RKO (cell line): ENCODE measurements around the gene LPCAT1.

Source experiments
- DNase-seq: peaks from one replicate; pipeline ENCODE4 v3.0.0-alpha.2; 2016; ENCODE audit warnings: low spot score

The LPCAT1 gene

GRCh38 chr5:1421521-1422341 lies 102.0 kb downstream of the LPCAT1 start:
- no peak for DNase-seq

GRCh38 chr5:1420211-1421195 lies 103.3 kb downstream of the LPCAT1 start:
- no peak for DNase-seq

- DNase-seq, result no peak
Observed at GRCh38 chr5:1419476-1420210, 104.1 kb downstream of the LPCAT1 start.

- DNase-seq, result no peak
Observed at GRCh38 chr5:1418921-1419280, 104.9 kb downstream of the LPCAT1 start.

GRCh38 chr5:1418238-1418920 lies 105.4 kb downstream of the LPCAT1 start:
- DNase-seq, result no peak

- DNase-seq, result no peak
Observed at GRCh38 chr5:1417586-1418225, 106.1 kb downstream of the LPCAT1 start.

- no peak for DNase-seq
Observed at GRCh38 chr5:1416856-1417469, 106.8 kb downstream of the LPCAT1 start.

GRCh38 chr5:1415626-1416360 lies 108.0 kb downstream of the LPCAT1 start:
- DNase-seq, result no peak

GRCh38 chr5:1415059-1415425 lies 108.7 kb downstream of the LPCAT1 start:
- DNase-seq, result no peak

GRCh38 chr5:1414311-1415058 lies 109.3 kb downstream of the LPCAT1 start:
- DNase-seq, result no peak

GRCh38 chr5:1413611-1414241 lies 110.0 kb downstream of the LPCAT1 start:
- DNase-seq, result no peak

GRCh38 chr5:1413211-1413610 lies 110.5 kb downstream of the LPCAT1 start:
- no peak for DNase-seq

- no peak for DNase-seq
Observed at GRCh38 chr5:1412621-1413020, 111.1 kb downstream of the LPCAT1 start.

- DNase-seq, result no peak
Observed at GRCh38 chr5:1412163-1412562, 111.6 kb downstream of the LPCAT1 start.
